ENCODE results near the gene F3. TPM values are rescaled to one million over a fixed set of nuclear protein-coding genes. Genes with fewer than 3 reads are reported as not detected.

The F3 gene
- total and polyA plus RNA-seq, 10 donors, result 1.1 to 12.4 (median 4.8) TPM

DNA sequence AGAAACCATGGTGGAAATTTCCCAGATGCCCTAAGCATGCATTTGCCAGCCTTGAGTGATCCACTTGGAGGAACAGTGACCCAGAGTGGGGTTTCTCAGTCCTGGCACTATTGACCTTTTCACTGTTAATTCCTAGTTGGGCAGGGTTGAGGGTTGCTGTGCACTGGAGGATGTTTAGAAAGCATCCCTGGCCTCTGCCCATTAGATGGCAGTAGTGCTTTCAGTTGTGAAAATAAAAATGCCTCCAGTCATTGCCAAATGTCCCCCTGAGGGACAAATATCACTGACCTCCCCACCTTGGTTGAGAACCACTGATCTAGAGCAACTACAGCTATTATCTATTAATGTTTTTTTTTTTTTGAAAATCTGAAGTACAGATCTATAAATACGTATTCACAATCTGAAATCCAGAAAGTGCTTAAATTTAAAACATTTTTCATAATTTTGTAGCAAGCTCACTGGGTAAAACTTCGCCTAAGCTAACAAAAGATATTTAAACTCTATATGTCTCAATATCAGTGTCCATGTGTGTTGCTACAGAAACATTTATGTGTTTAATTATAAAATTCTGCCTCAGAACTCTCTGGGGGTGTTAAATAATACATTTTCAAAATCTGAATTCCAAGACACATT is 27.3 kb downstream of the F3 start:
- intact Hi-C loops (cut with DNase I; ENCODE audit: low total_unique reads), result no loop called here
- Histone ChIP-seq H3K27ac (no peak overlapping the region), H3K9me3 (no peaks in the 10 kb centered on the region), H3K27me3 (replicated peaks in 1 of 7) (no peaks in the 10 kb centered on the region), H3K4me1 (no peaks in the 10 kb centered on the region), H3K4me3 (no peak overlapping the region), H3K36me3 (peaks cover 0 to 41% (median 3%) of the 10 kb centered on the region in 6 donors)
- WGBS, 5 donors, result 73 to 99% (median 75%) methylated on average over 2 of the region's 2 CpGs
- no peak for DNase-seq
- TF ChIP-seq POLR2A (IDR thresholded peaks at IDR 0.05) (no peak), POLR2AphosphoS5 (IDR thresholded peaks at IDR 0.05) (no peak)
- TF ChIP-seq, protein P1, sequence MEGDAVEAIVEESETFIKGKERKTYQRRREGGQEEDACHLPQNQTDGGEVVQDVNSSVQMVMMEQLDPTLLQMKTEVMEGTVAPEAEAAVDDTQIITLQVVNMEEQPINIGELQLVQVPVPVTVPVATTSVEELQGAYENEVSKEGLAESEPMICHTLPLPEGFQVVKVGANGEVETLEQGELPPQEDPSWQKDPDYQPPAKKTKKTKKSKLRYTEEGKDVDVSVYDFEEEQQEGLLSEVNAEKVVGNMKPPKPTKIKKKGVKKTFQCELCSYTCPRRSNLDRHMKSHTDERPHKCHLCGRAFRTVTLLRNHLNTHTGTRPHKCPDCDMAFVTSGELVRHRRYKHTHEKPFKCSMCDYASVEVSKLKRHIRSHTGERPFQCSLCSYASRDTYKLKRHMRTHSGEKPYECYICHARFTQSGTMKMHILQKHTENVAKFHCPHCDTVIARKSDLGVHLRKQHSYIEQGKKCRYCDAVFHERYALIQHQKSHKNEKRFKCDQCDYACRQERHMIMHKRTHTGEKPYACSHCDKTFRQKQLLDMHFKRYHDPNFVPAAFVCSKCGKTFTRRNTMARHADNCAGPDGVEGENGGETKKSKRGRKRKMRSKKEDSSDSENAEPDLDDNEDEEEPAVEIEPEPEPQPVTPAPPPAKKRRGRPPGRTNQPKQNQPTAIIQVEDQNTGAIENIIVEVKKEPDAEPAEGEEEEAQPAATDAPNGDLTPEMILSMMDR (IDR thresholded peaks at IDR 0.05 in 8 of 11, conservative IDR thresholded peaks at IDR 0.05 in 3 of 11), result peak in 8 of 11 experiments; percentile 17 to 60 (median 38)

DNA sequence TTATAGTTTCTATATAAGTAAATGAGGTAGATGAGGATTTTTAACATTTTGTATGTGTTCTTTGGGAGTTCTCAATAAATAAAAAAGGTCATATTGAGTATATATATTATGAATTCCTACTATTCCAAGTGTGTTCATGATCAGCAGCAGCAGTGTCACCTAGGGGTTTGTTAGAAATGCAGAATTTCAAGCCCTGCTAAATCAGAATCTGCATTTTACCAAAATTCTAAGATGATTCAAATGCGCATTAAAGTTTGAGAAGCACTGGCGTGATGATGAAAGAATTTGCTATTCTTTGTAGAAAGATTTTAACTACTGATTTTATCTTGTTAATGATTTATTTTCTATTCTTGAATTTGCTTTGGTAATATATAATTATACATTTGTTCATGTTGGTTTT is 28.7 kb downstream of the F3 start:
- Histone ChIP-seq H3K4me3 (no peak overlapping the region), H3K4me1 (no peaks in the 10 kb centered on the region), H3K9me3 (no peaks in the 10 kb centered on the region), H3K27me3 (replicated peaks in 1 of 7) (no peaks in the 10 kb centered on the region), H3K36me3 (peaks cover 0 to 30% (median 3%) of the 10 kb centered on the region in 6 donors), H3K27ac (no peak overlapping the region)
- WGBS, 5 donors, result 96 to 100% (median 98%) methylated on average over 2 of the region's 2 CpGs
- DNase-seq, result no peak
- TF ChIP-seq POLR2A (IDR thresholded peaks at IDR 0.05) (no peak), POLR2AphosphoS5 (IDR thresholded peaks at IDR 0.05) (no peak)
- TF ChIP-seq, protein P1 (IDR thresholded peaks at IDR 0.05 in 8 of 11, conservative IDR thresholded peaks at IDR 0.05 in 3 of 11), result no peak
- intact Hi-C loops (cut with DNase I; ENCODE audit: low total_unique reads), result no loop called here

DNA sequence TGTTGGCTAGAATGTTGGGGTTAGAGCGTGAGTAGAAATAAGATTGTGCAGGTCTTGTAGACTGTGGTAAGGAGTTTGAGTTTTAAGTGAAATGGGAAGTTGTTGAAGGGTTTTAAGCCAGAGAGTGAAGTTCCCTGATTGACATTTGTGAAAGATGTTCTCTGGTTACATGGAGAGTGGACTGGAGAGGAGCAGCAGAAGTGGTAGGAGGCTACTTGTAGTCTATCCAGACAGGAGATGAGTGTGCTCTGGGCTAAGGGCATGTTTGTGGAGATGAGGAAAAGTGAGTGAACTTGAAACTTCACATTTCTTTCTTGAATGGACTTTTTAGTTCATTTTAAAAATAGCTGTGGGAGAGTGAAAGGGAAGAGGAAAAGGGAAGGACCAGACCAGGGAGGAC is 37.0 kb downstream of the F3 start:
- no peaks in the 10 kb centered on the region for H3K9me3 ChIP-seq
- DNase-seq, result no peak
- H3K4me3 ChIP-seq, result no peak overlapping the region
- TF ChIP-seq POLR2AphosphoS5 (IDR thresholded peaks at IDR 0.05) (no peak), POLR2A (IDR thresholded peaks at IDR 0.05) (no peak)
- TF ChIP-seq, protein P1 (IDR thresholded peaks at IDR 0.05 in 8 of 11, conservative IDR thresholded peaks at IDR 0.05 in 3 of 11), result no peak
- no peaks in the 10 kb centered on the region for H3K4me1 ChIP-seq
- 79 to 85% (median 82%) methylated on average over 1 of the region's 1 CpG for WGBS, 5 donors
- H3K36me3 ChIP-seq, result peaks cover 0 to 76% (median 16%) of the 10 kb centered on the region in 6 donors
- intact Hi-C loops (cut with DNase I; ENCODE audit: low total_unique reads), result no loop called here
- no peaks in the 10 kb centered on the region for H3K27me3 ChIP-seq (replicated peaks in 1 of 7)
- peak overlapping the region in 1 of 8 donors; percentile 5 for H3K27ac ChIP-seq

DNA sequence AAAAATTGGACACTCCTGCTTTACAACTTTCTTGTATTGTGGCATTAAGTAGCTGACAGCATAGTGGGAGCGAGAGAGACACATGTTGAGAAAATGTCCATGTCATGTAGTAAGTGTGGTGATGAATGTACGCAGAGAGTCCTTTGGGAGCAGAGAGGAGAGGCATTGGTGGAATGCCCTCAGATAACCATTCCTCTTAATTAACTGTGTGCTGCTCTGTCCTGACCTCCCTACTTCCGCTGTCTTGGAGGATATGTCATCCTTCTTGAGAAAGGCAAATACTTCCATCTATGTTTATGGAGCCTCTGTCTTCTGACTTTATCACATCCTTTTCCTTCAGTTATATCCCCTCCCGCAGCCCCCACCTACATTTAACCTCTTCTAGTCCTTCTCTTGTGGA is 38.4 kb downstream of the F3 start:
- Histone ChIP-seq H3K4me3 (no peak overlapping the region), H3K27me3 (replicated peaks in 1 of 7) (no peaks in the 10 kb centered on the region), H3K9me3 (no peaks in the 10 kb centered on the region), H3K36me3 (peaks cover 0 to 86% (median 26%) of the 10 kb centered on the region in 6 donors), H3K27ac (no peak overlapping the region), H3K4me1 (no peaks in the 10 kb centered on the region)
- no peak for TF ChIP-seq POLR2A (IDR thresholded peaks at IDR 0.05)
- no peak for TF ChIP-seq POLR2AphosphoS5 (IDR thresholded peaks at IDR 0.05)
- TF ChIP-seq, protein P1 (IDR thresholded peaks at IDR 0.05 in 8 of 11, conservative IDR thresholded peaks at IDR 0.05 in 3 of 11), result no peak
- WGBS, 5 donors, result 86 to 90% (median 88%) methylated on average over 4 of the region's 4 CpGs
- intact Hi-C loops (cut with DNase I; ENCODE audit: low total_unique reads), result no loop called here
- DNase-seq, result no peak
